NCI-H2081 treated with DMSO at 0.1 percent for 48 hours (cell line): ENCODE results near the gene GALNT10.

Source experiments
- DNase-seq: peaks from one replicate; lab custom pipeline; 2025; lab: John Stamatoyannopoulos, UW

GALNT10 gene

DNA sequence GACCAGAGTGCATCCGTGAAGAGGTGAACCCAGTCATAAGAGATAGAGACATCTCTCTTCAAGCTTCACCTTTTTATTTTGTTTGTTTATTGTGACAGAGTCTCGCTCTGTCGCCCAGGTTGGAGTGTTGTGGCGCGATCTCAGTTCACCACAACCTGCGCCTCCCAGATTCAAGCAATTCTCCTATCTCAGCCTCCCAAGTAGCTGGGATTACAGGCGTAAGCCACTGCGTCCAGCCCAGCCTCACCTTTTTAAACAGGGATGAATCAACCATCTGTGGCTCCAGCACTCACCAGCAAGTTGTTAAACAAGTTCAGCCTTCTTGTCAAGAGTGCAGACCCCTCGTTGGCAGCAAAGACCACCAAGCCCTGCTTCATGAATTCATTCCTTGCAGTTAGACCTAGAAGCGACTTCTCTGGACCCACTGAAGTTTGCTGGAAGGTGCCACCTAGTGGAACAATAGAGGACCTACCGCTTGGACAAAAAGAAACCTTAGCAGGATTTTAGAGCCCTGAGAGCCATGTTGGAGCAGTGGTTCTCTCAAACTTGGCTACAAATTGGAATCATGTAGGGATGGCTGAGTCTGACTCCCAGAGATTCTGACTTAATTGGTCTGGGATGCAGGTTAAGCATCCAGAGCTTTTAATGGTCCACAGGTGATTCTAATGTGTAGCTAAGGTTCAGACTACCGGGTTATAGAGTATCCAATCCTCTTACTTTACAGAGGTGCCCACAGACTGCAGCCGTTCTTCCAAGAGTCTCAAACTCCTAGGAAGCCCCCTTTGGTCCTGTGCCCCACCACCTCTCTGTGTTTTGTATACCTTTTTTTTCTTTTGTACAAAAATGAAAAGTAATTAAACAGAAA lies 10.5 kb upstream of the GALNT10 start:
- peak; percentile 20 for DNase-seq

DNA sequence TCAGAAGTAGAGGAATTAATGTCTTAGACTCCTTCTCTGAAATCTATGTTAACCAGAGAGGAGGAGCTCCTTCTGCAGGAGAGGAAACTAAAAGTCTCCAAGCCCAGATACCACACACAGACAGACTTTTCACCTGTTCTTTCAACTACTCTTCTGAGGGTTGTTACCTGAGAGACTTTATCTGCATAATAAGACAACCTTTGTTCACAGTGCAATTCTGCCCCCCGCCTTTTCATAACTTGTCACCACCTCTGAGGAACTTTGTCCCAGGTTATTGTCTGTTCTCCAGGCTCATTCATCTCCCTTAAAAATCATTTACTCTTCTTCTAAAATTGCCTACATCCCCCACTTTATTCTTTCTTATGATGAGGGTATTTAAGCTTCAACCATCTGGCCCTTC lies 9.4 kb upstream of the GALNT10 start:
- DNase-seq: no peak

DNA sequence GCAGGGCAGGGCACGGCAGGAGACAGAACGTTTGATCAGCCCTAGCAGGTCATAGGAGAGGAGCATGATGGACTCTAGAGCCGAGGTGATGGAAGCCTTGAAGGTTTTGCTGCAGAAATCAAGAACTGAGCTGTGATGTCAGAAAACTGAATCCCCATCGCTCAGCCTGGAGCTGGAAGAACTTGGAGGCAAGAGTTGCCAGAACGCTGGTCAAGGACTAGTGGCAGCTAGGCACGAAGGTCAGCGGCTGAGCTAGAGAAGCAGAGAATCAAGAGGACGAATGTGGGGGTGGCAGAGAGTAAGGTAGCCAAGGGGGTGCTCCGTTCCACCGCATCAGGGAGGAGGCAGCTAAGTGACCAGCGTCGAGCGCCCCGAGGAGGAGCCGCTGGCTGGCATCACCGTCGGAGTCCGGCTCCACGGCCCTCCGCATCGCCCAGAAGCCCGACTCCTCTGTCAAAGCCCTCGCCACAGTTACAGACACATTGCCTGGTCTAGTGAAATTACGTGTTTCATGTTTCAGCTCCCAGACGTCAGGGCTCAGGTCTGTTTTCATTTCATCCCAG lies 1.2 kb upstream of the GALNT10 start:
- no peak for DNase-seq

GRCh38 chr5:154189819-154190594 lies 526 bp upstream of the GALNT10 start:
- no peak for DNase-seq

DNA sequence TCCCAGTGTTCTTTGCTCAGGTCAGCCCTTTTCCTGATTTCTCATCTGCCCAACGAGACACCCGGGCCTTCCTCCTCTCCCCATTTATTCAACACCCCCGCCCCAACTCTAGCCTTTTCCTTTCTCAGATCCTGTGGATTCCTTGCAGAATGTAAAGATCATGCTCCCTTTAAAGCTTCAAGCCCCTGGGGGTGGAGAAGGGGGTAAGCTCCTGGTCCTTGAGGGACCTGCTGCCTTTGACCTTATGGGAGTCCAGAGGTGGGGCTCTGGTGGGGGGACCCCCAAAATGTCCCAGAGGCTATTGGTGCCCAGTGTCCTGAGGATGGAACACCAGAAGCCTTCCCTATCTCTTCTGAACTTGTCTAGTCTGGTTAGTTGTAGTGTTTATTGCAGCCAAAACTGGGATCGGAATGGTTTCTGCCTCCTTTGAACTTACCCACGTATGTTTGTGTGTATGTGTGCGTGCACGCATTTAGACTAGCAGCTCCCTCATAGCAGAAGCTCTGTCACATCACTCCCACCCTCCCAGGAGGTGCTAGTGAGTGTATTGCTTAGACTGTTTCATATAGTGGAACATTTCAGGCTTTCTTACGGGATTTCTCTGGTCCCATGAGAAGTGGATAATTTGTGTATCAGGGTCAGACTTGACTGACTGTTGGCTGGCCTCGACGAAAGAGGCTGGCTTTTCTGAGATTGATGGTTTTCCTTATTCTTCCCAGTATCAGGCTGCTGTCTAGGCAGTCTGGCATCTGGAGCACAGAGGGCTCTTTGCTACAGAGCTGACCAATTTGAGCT lies 1.1 kb downstream of the GALNT10 start:
- DNase-seq: no peak

DNA sequence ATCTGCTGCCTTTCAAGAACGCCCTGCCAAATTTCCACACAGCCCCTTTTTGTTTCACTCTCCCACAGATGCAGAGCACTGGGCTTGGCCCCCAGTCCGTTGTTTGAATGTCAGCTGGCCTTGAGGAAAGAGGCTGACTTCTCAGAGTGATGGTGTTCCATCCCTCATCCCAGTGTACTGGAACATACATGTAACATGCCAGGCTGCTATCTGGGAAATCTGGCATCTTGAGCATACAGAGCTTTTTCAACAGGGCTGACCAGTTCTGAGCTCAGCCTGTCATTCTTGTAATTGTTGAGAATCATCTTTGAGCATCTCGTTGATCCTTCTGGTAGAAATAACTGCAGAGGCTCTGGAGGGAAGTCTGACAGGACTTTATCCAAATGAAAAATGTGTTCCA lies 2.8 kb downstream of the GALNT10 start:
- no peak for DNase-seq

GRCh38 chr5:154193701-154194121 lies 3.2 kb downstream of the GALNT10 start:
- no peak for DNase-seq

- DNase-seq: no peak
Measured at GRCh38 chr5:154194345-154195329, 4.1 kb downstream of the GALNT10 start.

DNA sequence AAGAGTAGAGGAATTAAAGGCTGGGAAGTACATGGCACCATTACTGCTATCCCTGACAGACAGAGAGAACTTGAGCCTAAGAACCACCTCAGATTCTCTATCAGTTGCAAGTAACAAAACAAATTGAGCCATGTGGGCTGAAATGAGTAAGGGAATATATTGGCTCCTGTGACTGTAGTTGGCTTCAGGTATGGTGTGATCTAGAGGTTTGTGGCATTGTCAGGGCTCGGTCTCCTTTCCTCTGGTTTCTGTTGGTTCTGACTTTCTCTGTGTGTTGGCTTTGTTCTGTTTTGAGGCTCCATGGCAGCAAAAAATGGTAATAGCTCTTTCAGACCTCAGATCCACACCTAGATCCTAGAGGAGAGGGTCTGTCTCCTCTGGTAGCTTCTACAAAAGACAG lies 5.7 kb downstream of the GALNT10 start:
- DNase-seq: no peak

DNA sequence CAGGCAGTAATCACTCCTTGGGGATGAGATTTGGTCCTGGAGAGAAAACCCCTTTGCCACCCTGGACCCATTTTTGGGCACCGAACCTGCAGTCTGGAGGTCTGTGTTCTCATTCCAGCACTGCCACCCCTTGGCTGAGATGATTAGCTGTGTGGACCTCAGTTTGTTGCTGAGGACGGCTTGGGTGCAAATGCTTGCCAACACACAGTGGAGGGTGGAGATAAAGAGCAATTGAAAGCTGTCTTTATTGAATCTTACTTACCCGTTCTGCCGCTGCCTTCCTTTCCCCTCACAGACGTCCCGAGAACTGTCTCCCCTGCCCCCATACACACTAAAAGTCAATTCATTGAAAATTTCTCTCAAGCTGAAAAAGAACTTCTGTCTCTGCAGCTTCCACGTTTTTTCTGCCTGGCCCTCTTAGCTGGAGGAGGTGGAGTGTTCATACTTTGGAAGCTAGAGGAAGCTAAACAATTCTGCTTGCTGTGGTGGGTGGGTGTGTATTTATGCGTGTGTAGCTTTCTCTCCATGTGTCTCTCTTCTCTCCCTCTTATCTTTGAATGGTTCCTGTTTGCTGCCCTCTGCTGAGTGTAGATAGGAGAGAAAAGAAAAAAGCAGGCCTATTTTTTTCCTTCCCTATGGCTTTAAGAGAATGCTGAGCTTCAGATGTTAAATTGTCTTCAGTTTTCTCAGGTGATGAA lies 6.6 kb downstream of the GALNT10 start:
- DNase-seq: no peak

DNA sequence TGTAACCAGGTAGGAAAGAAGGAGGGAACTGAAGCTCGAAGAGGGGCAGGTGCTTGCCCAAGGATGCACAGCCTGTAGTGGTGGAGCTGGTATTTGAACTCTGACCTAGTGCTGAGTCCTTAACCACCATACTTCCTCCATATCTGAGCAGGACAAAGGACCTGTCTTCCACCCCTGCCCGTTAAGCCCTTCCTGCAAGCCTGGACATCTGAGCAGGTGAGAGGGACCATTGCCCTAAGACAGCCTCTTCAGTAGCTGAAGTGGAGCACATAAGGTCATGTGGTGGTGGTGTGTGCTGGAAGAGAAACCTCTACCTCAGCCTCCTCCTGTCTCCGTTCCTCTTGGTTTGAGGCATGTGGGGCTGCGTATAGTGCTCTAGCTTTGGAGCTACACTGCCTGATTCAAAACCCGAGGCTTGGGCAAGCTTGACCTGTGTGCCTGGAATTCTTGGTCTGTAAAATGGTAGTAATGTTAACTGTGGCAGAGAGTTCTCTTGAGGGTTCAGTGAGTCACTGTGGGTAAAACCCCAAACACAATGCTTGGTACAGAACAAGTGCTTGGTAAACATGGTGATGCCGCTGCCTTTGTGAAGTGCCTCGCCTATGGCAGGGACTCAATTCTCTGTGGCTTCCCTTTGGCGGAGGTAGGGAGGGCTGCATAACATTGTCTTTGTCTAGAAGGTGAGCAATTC lies 7.4 kb downstream of the GALNT10 start:
- DNase-seq: no peak

DNA sequence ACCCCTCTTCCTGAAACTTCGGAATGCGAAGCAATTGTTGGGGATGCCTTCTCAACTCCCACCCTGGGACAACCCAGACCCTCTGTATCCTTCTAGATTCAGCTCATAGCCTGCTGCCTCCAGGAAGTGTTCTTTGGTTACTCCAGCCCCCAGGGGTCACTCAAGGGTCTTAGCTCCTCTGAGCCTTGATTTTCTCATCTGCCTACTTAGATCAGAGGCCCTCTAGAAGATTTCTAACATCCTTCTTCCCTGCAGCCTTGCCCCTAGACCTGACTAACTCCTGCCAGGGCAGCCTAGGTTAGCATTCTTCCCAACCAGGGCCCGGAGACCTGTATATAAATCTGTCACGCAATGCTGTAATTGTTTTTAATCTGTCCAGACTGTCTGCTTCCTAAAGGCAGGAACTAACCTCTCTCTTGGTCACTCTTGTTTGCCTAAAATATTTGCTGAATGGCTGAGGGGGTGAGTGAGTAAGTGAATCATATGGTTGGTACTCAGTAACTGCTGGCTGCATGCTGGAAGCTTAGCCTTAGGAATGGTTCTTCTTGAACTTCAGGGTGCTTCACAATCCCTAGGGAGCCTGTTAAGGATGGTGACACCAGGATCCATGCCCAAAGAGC lies 8.2 kb downstream of the GALNT10 start:
- DNase-seq: no peak

DNA sequence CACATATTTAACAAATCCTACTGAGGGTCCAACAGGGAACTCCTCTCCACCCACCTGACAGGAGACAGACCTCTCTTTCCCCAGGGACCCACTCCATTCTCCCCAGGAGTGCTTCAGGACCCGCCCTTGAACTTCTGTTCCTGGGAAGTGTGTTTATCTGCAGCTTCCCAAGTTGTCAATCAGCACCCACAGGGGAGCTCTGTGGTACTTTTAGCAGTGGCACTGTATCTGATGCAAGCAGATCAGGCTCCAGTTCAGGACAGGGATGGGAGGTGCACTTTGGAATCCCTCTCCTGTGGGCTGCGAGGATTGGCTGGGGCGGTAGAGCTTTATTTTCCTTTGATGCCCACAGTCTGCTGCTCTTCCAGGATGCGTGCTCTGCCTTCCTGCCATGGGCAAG lies 8.7 kb downstream of the GALNT10 start:
- no peak for DNase-seq

- no peak for DNase-seq
Measured at GRCh38 chr5:154199671-154200220, 9.2 kb downstream of the GALNT10 start.

DNA sequence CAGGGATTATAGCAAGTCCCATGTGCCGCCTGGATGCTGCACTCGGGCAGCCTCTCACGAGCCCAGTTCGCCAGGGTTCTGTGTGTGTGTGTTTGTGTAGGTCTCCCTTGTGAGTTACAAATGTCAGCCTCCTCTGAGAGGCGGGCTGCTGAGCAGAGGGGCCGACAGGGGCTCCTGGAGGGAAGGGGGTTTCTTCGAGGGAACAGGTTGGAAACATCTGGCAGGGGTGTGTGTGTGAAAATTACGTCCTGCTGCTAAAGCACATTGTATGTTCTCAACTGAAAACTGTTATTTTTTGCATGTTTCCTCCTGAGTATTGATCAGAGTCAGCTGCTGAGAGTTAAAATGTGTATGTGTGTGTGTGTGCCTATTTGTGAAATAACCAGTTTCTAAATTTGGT lies 9.7 kb downstream of the GALNT10 start:
- DNase-seq: no peak

- no peak for DNase-seq
Measured at GRCh38 chr5:154201108-154201769, 10.7 kb downstream of the GALNT10 start.

DNA sequence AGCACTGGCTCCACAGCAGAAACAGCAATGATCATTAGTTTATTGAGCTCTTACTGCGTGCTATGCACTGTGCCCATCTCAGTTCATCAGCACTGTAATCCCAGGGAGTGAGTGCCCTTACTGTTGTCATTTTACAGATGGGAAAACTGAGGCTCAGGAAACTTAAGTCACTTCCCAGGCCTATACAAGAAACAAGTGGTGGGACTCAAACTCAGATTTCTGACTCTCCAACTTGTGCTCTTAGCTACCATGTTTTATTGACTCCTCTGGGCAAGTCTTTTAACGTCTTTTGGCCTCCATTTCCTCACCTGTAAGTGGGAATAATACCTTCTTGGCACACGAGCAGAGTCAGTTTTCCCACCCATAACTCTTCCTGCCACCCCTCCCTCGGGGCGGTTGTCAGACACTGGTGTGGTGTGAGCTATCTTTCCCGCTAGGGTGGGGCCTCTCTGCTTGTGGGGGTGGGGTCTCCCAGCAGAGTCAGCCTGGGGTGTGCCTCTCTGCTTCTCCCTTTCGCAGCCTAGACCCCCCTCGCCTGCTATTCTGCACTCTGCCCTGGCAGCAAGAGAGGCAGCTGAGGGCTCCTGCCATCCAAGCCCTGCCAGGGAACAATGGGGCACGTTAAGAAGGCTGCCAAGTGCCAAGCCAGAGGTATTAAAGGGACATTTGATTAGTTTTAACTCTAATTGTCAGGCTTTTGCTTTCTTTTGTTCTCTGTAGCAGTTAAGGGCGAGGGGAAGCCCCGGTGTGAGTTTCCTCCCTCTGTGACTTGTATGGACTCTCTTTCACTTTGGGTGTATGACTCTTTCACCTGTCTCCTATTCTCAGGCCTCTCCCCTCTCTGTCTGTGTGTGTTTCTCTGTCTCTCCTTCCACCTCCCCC lies 12.1 kb downstream of the GALNT10 start:
- no peak for DNase-seq
